Esophagus squamous epithelium (tissue), 4 donors: ENCODE results near the gene KRT77.

Experiments
- POLR2A ChIP-seq, 4 donors: fragments of 450-650 bp; IDR thresholded peaks; one replicate each; pipeline ENCODE4 v1.6.1; 2017; ENCODE audit warnings: antibody characterized with exemption in 4 of 4, mild to moderate bottlenecking in 4 of 4, moderate library complexity in 3 of 4
- TF ChIP-seq, protein P1 (sequence below), 6 experiments: fragments of 450-650 bp in 4 of 6; fragments of 200-600 bp in 2 of 6; sonication (generic) in 2 of 6; IDR thresholded peaks; one replicate each; pipeline ENCODE4 v1.5.1; 2016 to 2019; ENCODE audit warnings: antibody characterized with exemption in 6 of 6, mild to moderate bottlenecking in 4 of 6, moderate library complexity in 4 of 6

DNA sequence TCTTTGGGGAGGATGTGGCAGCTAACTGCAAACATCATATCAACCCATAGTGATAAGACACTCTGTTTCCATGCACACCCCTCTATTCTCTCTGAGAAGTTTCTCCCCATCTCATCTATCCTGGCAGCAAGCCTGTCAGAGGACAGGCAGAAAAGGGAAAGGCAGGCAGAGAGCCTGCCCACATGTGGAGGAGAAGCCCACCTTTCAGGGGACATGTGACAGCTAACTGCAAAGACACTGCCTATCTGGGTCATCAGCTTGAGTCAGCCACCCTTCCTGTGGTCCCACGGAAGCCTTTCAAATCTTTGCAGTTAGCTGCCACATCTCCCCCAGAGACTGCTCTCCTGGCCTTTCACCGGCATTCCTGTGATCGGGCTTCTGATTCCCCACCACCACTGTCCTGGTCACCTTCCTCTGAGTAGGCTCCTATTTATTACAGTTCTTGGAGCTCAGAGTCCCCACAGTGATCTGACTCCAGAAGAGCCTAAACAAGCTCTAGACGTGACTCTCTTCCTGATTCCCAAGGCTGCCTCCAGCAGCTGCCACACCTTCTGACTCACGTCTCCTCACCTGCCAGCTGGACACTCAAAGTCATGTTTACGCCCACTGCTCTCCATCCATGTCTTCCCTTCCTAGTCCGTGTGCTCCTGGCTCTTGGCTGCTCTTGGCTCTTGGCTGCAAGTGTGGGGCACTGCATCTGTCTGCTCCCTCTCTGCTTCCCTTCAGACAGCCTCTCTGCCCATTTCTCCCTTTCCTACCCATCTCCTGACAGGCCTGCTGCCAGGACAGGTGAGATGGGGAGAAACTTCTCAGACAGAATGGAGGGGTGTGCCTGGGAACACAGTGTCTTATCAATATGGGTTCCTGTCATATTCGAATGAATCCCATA lies 15.6 kb downstream of the KRT77 start:
- TF ChIP-seq, protein P1, sequence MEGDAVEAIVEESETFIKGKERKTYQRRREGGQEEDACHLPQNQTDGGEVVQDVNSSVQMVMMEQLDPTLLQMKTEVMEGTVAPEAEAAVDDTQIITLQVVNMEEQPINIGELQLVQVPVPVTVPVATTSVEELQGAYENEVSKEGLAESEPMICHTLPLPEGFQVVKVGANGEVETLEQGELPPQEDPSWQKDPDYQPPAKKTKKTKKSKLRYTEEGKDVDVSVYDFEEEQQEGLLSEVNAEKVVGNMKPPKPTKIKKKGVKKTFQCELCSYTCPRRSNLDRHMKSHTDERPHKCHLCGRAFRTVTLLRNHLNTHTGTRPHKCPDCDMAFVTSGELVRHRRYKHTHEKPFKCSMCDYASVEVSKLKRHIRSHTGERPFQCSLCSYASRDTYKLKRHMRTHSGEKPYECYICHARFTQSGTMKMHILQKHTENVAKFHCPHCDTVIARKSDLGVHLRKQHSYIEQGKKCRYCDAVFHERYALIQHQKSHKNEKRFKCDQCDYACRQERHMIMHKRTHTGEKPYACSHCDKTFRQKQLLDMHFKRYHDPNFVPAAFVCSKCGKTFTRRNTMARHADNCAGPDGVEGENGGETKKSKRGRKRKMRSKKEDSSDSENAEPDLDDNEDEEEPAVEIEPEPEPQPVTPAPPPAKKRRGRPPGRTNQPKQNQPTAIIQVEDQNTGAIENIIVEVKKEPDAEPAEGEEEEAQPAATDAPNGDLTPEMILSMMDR (IDR thresholded peaks at IDR 0.05), result peak in 1 of 6 experiments; percentile 29
- TF ChIP-seq POLR2A (IDR thresholded peaks at IDR 0.05), result peak in 1 of 4 donors; percentile 22
